ENCODE measurements around the gene RLF. TPM values are rescaled to one million over a fixed set of nuclear protein-coding genes. Genes with fewer than 3 reads are reported as not detected.

Gene RLF
- total and polyA plus RNA-seq, 10 of the 15 experiments (the other 5 are each of a cell fraction or from before 2014, with no cell fraction given): 2.0 to 19.8 (median 8.7) TPM

DNA sequence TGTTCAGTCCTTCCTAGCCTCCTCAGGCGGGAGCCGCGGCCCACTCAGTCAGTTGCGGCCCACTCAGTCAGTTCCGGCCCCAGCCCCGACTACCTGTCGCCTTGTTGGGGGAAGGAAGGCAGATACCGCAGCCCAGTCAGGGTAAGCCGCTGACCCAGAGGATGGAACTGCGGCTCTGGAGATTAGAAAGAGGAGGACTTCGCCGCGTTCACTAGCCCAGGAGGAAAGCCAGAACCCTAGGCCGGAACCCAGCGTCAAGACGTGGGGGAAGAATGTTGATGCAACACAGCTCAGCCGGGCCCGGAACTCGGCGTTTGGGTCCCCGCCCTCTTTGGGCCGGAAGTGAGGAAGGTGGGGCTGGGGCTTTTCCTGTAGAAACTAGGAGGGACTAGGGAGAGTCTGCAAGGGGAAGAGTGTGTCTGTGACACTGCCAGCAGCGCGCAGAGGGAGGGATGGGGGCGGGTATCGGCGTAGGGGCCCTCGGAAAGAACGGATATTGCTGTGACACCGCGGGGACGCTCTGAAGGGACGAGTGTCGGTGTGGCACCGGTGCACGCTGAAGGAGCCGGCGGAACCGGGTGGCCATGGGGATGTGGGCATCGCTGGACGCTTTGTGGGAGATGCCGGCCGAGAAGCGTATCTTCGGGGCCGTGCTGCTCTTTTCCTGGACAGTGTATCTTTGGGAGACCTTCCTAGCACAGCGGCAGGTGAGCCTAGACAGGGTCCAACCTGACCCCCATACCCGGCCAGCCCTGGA, 96.7 kb downstream of the RLF start, which contains the start of gene ZMPSTE24 (continued):
- TF ChIP-seq, protein P1, sequence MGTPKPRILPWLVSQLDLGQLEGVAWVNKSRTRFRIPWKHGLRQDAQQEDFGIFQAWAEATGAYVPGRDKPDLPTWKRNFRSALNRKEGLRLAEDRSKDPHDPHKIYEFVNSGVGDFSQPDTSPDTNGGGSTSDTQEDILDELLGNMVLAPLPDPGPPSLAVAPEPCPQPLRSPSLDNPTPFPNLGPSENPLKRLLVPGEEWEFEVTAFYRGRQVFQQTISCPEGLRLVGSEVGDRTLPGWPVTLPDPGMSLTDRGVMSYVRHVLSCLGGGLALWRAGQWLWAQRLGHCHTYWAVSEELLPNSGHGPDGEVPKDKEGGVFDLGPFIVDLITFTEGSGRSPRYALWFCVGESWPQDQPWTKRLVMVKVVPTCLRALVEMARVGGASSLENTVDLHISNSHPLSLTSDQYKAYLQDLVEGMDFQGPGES (IDR thresholded peaks at IDR 0.05): peak; percentile 59; the same call in 1 of the 2 replicates
- TF ChIP-seq EP300 (IDR thresholded peaks at IDR 0.05; ENCODE audit: borderline replicate concordance in 1 of 2, control insufficient read depth in 1 of 2, low read depth in 2 of 2, low read length in 2 of 2) (0 out of 4 replicates have a peak, but pooled peaks of 1 of the 2 experiments have one; percentile 51), TARDBP (IDR thresholded peaks at IDR 0.05; ENCODE audit: borderline replicate concordance) (peak; percentile 75; the same call in 1 of the 2 replicates), RAD21 (IDR thresholded peaks at IDR 0.05; ENCODE audit: insufficient read depth, low read depth, low read length) (peak; percentile 22; the same call in 1 of the 2 replicates), MYC (IDR thresholded peaks at IDR 0.05; ENCODE audit: insufficient read depth, insufficient read length, insufficient replicate concordance, low read length, severe bottlenecking) (peak; percentile 91), EGR1 (IDR thresholded peaks at IDR 0.05; ENCODE audit: borderline replicate concordance in 1 of 2, low read depth in 2 of 2, low read length in 2 of 2) (peak; percentile 61 to 65), WRNIP1 (IDR thresholded peaks at IDR 0.05; ENCODE audit: borderline replicate concordance, low read depth, low read length) (peak; percentile 18; the same call in 1 of the 2 replicates), IRF4 (IDR thresholded peaks at IDR 0.05; ENCODE audit: low read depth, low read length) (peak; percentile 76), JUNB (IDR thresholded peaks at IDR 0.05) (no peak), TCF12 (IDR thresholded peaks at IDR 0.05; ENCODE audit: low read depth, low read length) (peak; percentile 44; the same call in 1 of the 2 replicates), MTA2 (IDR thresholded peaks at IDR 0.05; ENCODE audit: low read depth) (peak; percentile 53; the same call in 1 of the 2 replicates), HDAC2 (IDR thresholded peaks at IDR 0.05) (no peak), SP1 (IDR thresholded peaks at IDR 0.05; ENCODE audit: low read depth, low read length) (peak; percentile 75), FOXK2 (IDR thresholded peaks at IDR 0.05) (peak; percentile 81), DPF2 (IDR thresholded peaks at IDR 0.05) (peak; percentile 52; the same call in 1 of the 2 replicates), SUPT20H (IDR thresholded peaks at IDR 0.05; ENCODE audit: borderline replicate concordance, control insufficient read depth, low read depth, low read length) (no peak), FOXM1 (IDR thresholded peaks at IDR 0.05; ENCODE audit: low read depth, low read length) (peak; percentile 49; the same call in 1 of the 2 replicates), SUZ12 (IDR thresholded peaks at IDR 0.05; ENCODE audit: unreplicated experiment) (no peak), PML (IDR thresholded peaks at IDR 0.05; ENCODE audit: low read length) (peak; percentile 92), BMI1 (IDR thresholded peaks at IDR 0.05; ENCODE audit: borderline replicate concordance) (no peak; the same call in 1 of the 2 replicates)
- TF ChIP-seq, protein P2, sequence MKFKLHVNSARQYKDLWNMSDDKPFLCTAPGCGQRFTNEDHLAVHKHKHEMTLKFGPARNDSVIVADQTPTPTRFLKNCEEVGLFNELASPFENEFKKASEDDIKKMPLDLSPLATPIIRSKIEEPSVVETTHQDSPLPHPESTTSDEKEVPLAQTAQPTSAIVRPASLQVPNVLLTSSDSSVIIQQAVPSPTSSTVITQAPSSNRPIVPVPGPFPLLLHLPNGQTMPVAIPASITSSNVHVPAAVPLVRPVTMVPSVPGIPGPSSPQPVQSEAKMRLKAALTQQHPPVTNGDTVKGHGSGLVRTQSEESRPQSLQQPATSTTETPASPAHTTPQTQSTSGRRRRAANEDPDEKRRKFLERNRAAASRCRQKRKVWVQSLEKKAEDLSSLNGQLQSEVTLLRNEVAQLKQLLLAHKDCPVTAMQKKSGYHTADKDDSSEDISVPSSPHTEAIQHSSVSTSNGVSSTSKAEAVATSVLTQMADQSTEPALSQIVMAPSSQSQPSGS (IDR thresholded peaks at IDR 0.05; ENCODE audit: low read length): no peak; the same call in 1 of the 2 replicates
- TF ChIP-seq, protein P3, sequence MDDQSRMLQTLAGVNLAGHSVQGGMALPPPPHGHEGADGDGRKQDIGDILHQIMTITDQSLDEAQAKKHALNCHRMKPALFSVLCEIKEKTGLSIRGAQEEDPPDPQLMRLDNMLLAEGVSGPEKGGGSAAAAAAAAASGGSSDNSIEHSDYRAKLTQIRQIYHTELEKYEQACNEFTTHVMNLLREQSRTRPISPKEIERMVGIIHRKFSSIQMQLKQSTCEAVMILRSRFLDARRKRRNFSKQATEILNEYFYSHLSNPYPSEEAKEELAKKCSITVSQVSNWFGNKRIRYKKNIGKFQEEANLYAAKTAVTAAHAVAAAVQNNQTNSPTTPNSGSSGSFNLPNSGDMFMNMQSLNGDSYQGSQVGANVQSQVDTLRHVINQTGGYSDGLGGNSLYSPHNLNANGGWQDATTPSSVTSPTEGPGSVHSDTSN (IDR thresholded peaks at IDR 0.05; ENCODE audit: insufficient replicate concordance, low read depth, low read length): peak; percentile 10

Measured in GM12878 (cell line).